Subcutaneous adipose tissue (tissue), 4 donors: Measurements from ENCODE around the gene MYO1C. TPM values are rescaled to one million over a fixed set of nuclear protein-coding genes. Genes with fewer than 3 reads are reported as not detected.

Experiments used
- CTCF ChIP-seq: fragments of 450-650 bp; IDR thresholded peaks from one replicate; pipeline ENCODE4 v1.5.1; 2016; ENCODE audit warnings: low read depth, mild to moderate bottlenecking, control low read depth, antibody characterized with exemption, moderate library complexity
- total RNA-seq, 4 donors: library from RNA; depleted of rRNA; stranded (reverse); fragments of >200 nt; gene quantifications; one replicate each; pipeline ENCODE4 v1.1.0, GENCODE V29; 2016

The MYO1C gene
- total RNA-seq, 4 donors from 2014 or later = 197 to 575 (median 261) TPM

- no peak for TF ChIP-seq CTCF
Observed at GRCh38 chr17:1503699-1504098, 11.2 kb upstream of the MYO1C start.

DNA sequence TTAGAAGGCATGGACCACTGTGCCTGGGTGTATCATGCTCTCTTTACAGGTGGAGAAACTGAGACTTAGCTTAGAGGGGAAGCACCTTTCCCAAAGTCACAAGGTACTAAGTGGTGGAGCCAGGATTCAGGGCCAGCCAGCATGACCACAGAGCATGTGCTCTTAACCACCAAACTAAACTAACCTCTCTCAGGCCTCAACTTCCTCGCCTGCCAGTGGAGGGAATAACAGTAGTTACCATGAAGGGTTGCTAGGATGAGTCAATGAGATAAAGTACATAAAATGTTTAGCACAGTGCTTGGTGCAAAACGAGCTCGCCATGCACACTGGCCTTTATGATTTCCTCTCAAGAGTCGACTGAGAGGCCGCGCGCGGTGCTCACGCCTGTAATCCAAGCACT is 6.4 kb upstream of the MYO1C start:
- no peak for TF ChIP-seq CTCF

DNA sequence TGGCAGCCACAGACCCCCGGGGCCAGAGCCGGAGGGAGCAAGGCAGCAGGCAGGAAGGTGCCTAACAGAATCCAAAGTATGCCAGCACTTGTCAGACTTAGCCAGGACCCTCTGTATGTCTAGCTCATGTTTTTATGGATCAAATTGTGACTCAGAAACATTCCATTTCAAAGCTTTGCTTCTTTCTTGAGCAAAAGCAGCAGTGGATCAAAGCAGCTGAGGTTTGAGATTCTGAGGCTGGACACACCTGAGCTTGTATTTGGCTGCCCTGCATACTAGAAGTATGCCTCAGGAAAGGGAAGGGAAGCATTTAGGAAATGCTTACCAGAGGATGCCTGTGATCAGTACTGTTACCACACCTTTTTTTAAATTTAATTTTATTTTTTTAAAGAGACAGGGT is 5.7 kb upstream of the MYO1C start:
- no peak for TF ChIP-seq CTCF

DNA sequence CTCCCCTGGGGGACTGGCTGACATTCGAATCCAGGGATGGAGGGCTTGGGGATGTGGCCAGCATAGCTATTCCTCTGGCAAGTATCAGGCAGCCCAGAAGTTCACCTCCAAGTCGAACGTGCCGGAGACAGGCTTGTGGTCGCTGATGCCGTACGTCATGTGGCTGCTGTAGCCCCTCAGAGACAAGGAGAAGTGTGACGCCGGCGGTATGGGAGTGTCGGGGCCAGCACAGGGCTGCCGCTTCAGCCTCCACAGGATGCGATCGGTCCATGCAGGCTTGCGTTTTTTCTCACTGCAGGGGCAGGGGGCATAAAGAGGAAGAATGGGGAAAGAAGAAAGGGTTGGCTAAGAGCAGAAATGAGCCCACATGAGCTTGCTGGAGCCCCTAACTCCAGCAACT is 5.3 kb upstream of the MYO1C start:
- no peak for TF ChIP-seq CTCF

- TF ChIP-seq CTCF = no peak
Observed at GRCh38 chr17:1496869-1497268, 4.4 kb upstream of the MYO1C start.

GRCh38 chr17:1495265-1495989 is 2.9 kb upstream of the MYO1C start:
- TF ChIP-seq CTCF = no peak

DNA sequence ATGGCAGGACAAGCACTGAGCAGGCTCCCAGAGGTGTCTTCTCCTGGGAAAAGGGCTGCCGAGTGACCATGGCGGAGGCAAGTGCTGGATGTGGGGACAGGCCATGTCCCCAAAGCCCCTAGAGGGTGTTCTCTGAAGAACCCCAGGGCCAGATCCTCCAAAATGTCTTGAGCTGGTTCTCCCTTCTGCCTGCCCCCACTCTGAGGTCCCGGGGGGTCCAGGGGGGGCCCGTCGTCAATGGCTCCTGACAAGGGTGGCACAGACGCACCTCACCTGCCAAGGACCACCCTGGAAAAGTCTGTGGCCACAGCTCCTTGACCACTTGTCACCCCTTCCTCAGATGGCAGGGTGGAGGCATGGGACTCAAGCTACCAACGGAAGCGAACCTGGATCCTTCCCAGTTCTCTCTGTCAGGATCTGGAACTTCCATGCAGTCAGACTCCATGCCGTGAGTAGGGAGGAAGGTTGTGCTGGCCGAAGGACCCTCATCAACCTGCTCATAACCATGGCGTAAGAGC is 2.3 kb upstream of the MYO1C start:
- TF ChIP-seq CTCF = no peak
